ENCODE measurements around the gene IL17B.

The IL17B gene

GRCh38 chr5:149414405-149415065 is 35.4 kb upstream of the IL17B start:
- no peak for DNase-seq (ENCODE audit: low read depth in 2 of 2)

DNA sequence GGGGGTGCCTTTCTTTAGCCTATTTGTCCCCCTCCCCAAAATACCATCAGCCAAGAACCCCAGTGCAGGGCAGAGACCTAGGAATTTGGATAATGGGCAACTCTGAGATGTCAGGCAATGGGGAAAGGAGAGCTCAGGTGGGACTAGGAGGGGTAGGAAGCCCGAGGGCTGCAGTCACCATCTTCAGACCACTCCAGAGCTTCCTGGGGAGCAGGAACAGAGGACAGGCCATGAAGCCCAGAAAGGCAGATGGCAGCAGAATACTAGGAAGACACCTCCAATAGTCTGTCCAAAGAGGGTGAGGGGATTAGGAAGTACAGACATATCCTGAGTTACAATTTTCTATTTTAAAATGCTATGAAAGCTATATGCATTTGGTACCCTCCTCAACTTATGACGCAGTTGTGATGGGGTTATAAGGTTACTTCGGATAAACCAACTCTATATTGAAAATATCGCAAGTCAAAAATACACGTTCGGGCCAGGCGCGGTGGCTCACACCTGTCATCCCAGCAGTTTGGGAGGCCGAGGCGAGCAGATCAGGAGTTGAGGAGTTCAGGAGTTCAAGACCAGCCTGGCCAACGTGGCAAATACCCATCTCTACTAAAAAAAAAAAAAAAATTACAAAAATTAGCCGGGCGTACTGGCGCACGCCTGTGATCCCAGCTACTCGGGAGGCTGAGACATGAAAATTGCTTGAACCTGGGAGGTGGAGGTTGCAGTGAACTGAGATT is 34.6 kb upstream of the IL17B start:
- DNase-seq (ENCODE audit: low read depth in 2 of 2) = no peak

- no peak for DNase-seq (ENCODE audit: low read depth in 2 of 2)
Measured at GRCh38 chr5:149412783-149413476, 33.8 kb upstream of the IL17B start.

- DNase-seq (ENCODE audit: low read depth in 2 of 2) = no peak
Measured at GRCh38 chr5:149411738-149412519, 32.8 kb upstream of the IL17B start.

- DNase-seq (ENCODE audit: low read depth in 2 of 2) = no peak
Measured at GRCh38 chr5:149410721-149411432, 31.8 kb upstream of the IL17B start.

GRCh38 chr5:149410071-149410470 is 31.0 kb upstream of the IL17B start:
- no peak for DNase-seq (ENCODE audit: low read depth in 2 of 2)

GRCh38 chr5:149409268-149409948 is 30.3 kb upstream of the IL17B start:
- DNase-seq (ENCODE audit: low read depth in 2 of 2) = no peak

DNA sequence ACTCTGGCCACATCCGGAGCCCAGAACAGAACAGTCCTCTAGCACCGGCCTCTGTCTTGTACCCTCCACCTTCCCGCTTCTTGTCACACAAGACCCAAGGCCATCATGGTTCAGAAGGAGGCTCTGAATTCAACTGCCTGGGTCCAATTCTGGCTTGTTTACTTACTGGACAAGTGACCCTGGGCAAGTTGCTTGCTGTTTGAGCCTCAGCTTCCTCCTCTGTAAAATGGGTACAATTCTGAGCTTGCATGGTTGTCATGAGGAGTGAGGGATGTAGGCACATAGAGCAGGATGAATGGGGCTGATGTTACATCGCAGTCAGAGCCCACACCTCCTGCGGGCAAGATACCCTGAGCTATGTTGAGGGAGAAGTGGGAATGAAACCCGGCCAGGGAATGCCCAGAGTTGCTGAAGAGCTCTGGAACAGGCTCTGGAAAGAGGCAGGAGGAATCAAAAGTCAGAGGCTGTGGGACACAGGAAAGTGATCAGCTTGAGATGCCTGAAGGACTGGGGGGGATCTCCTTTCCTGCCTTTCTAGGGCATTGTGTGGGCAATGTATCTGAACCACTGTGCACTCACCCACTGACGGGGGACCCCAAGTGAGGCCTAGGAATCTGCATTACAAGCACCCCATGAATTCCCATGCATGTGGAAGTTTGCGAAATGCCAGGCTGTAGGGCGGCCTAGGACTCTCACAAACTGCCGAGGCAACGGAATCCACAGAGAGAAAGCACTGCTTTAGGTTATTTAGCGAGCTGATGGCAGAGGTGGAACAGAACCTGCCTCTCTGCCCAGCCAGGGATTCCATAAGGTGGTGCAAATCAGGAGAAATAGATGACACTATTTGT is 29.4 kb upstream of the IL17B start:
- DNase-seq (ENCODE audit: low read depth in 2 of 2) = no peak

DNA sequence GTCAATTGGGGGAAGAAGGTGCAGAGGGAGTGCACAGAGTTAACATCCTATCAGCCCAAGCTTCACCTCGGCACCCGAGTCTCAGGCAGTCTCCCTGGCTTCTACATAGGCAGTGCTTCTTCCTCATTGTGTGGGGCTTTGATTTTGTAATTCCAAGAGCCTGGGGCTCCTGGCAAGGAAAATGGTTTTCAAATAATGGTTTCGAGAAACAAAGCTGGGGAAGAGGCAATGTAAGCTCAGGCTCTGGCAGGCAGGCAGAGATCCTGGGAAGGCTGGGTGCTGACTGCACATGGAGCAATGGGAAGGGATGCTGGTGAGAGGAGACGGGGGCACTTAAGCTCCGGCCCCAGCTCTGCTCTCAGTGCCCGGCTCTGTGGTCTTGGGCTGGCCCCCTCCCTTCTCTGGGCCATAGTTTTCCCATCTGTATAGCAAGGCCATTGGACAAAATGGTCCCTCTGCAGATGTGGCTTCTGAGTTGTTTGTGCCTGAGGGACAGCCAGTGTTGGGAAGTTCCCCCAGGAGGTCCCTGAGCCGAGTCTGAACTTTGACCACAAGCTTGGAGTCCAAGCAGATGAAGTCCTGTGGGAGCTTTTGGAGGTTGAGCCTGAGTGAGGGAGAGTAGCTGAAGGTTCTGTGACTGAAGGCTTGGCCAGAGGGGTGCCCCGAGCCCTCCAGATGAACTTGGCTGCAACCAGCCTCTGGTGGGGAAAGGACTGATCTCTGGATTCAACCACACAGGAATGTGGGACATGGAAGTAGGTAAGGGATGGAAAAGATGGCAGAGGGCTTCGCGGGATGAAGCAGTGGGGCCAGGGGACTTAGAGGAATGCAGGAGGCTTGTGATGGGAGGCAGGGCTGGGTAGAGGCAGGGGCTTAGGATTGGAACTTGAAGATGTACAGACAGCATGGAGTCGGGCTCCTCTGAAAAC is 28.5 kb upstream of the IL17B start:
- DNase-seq (ENCODE audit: low read depth in 2 of 2) = no peak

DNA sequence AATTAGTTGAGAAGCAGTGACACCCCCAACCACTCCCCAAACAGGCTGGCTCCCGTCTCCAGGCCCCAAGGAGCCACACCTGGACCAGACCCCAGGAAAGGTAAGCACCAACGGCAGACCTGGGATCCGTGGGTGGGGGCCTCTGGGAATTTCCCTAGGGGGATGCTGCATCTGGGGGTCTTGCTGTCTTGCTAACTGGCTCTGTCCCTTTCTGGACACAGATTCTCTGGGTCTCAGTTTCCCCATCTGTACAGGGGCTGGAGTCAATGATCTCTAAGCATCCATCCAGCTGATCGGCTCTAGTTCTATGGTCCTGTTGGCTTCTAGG is 27.9 kb upstream of the IL17B start:
- DNase-seq (ENCODE audit: low read depth in 2 of 2) = no peak

- DNase-seq (ENCODE audit: low read depth in 2 of 2) = peak; percentile 99
Measured at GRCh38 chr5:149406203-149406978, 27.3 kb upstream of the IL17B start.

DNA sequence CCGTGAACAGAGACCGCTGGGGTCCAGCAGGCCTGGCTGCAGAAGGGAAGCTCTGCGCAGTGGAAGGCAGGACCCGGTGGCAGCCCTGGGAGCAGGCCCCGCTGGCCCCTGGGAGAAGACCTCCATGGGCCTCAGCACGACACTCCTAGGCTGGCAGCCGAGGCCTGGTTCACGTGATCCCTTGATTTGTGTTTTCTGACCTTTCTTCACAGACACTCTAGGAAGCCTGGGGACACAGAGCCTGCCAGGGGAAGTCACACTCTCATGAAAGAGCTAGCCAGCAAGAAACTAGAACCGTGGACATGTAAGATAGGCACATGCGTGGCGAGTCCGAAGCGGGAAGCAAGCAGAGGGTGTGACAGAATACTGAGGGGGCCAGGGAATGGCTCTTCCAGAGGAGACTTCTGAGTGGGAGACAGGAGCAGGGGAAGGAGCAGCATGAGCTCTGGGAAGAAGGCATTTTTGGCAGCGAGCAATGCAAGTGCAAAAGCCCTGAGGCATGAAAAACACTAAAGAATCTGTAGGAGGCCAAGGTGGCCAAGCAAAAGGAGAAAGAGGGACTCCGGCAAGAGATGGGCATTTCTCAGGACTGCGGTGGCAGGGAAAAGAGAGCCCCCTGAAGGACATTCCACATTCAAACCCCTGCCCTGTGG is 26.6 kb upstream of the IL17B start:
- no peak for DNase-seq (ENCODE audit: low read depth in 2 of 2)

DNA sequence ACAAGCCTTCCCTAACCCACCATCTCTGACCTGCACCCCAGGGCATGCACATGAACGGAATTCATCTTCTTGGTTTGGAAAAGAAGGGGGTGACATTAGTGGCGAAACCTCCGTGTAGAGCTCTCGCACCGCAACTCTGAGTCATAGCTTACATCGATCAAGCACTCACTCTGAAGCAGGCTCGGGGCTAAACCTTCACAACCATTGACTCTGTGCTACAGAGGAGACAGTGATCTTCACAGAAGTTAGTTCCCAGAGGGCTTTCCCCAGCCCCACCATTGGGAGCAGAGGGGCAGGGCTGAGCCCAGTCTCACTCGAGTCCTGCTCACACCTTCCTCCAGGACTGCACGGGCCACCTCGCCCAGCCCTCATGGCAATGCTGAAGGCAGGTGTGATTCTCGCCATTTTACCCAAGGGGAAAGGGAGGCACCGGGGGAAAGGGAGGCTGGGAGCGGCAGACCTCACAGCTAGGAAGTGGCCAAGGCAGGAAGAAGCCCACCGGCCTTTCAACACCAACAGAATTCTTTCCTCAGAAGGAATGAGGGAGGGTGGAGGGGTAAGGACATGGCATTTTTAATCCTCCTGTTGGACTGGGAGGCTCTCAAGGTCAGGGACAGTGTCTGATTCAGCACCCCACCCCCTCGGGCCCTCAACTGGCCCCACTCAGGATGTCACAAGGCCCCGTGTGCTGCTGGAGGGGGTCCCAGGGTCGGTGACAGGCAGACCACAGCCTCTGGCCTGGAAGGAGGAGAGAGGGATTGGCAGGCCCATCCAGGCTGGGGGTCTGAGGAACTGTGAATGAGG is 25.9 kb upstream of the IL17B start:
- DNase-seq (ENCODE audit: low read depth in 2 of 2) = peak; percentile 82 to 87

GRCh38 chr5:149403923-149404745 is 25.0 kb upstream of the IL17B start:
- DNase-seq (ENCODE audit: low read depth in 2 of 2) = peak; percentile 99

DNA sequence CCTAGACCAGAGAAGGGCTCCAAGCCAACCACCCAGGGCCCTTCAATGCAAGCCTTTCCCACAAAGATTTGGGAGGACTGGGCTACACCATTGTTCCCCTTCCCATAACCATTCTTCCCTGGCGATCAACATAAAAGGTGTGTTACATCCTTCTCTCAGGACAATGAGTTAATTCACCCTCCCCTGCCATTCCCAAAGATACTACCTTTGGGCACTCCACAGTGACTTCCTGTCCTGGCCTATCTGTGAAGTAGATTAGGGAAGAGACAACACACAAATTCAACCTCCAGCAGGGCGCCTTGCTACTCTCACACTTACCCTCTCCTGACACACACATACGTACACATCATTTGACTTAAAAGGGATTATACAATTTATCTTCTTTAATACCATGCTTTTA is 23.2 kb upstream of the IL17B start:
- DNase-seq (ENCODE audit: low read depth in 2 of 2) = no peak

DNA sequence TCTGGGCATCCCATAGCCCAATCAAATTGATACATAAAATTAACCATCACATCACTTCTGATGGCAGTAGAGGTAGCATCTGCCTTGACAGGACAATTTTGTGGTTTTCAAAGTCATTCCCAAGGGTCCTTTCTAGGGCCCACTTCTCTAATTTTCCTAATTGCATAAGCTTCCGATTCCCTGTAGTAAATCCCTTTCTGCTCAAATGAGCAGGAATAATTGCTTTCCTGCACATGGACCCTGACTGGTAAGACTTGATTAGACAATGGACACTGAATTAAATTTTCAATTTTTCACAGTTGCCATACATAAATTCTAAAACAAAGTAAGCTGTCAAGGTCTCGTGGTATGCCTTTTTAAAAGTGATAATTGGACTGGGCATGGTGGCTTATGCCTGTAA is 22.0 kb upstream of the IL17B start:
- no peak for DNase-seq (ENCODE audit: low read depth in 2 of 2)

Measured in fibroblast of skin of left quadriceps (primary cell).